GM18520 (cell line): ENCODE results near the gene SCARB2.

ENCODE experiments used
- ATAC-seq: cut with Tn5 transposase; IDR thresholded peaks from one replicate; pipeline ENCODE4 v1.9.1; 2021; ENCODE audit not compliant: unreplicated experiment

Gene SCARB2

DNA sequence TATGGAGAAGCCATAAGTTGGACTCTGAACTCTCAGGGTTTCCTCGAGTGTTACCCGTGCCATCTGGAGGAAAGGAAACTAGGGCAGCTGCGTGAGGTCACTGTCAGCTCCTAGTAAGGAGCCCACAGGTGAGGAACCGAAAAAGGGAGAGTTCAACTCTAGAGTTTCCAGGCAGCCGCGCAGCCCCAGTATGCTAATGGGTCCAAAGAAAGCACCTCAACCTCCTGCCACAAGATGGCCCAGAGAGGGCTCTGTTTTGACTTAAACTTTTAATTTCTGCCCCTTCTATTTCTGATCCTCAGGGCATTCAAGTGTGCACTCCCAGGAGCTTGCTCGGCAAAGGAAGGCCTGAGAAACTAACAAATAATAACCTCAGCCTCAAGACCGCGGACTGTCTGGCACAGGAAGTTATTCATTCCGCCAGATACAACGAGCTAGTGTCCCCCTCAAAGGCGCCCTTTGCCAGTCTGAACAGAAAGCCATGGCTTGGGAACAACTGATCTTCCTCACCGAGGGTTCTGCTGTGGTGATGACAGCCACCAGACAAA, 13.9 kb downstream of the SCARB2 start:
- peak; percentile 86 for ATAC-seq

DNA sequence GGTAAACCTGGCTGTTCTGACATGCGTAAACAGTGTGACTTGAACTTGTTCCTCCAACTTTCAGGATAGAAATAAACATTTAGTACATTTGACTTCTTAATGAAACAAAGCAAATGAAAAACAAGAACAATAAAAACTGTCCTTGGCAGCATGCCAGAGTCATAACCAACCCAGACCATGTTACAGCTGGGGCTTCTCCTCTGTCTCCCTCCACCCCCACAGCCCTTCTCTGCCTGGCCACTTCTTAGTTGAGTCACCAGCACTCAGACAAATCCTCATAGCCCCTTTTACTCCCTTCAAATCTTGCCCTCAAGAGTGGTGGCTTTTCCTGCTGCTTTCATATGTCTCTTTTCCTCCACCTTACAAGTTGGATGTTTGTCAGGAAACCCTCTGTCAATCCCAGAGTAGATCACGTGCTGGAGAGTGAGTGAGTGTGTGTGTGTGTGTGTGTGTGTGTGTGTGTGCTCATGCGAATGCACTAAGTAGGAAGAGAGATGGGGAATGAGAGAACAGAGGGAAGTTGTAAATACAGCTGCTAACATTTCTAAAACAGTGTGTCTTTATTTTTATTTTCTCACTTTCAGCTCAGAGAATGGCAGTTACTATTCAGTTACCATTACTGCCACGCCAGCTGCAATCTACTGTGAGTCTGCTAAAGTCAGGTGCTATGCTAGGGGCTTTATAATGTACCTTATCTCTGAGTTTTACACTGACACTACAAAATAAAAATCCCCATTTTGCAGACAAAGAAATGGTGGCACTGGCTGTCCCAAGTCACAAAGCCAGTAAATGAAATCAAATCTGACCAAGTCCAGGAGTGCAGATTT, 15.0 kb downstream of the SCARB2 start:
- peak; percentile 31 for ATAC-seq

DNA sequence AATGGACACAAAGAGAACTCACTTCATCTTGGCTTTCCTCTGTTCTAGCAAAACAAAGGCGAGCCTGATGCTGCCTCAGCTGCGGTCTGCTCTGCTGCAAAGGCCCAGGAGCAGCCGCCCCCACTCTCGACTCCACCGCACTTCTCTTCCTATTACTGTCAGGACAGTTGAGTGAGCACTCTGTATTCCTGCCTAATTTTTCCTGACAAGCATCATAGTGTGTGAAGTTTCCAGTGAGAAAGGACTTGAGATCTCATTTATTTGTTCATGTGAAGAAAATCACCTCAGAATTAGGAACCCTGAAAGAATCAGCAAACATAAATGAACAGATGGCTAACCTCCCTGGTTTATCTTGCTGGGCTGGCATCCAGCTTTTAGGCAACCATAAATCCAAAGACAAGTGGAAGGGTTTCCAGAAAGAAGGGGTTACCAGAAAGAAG, 15.6 kb downstream of the SCARB2 start:
- no peak for ATAC-seq

DNA sequence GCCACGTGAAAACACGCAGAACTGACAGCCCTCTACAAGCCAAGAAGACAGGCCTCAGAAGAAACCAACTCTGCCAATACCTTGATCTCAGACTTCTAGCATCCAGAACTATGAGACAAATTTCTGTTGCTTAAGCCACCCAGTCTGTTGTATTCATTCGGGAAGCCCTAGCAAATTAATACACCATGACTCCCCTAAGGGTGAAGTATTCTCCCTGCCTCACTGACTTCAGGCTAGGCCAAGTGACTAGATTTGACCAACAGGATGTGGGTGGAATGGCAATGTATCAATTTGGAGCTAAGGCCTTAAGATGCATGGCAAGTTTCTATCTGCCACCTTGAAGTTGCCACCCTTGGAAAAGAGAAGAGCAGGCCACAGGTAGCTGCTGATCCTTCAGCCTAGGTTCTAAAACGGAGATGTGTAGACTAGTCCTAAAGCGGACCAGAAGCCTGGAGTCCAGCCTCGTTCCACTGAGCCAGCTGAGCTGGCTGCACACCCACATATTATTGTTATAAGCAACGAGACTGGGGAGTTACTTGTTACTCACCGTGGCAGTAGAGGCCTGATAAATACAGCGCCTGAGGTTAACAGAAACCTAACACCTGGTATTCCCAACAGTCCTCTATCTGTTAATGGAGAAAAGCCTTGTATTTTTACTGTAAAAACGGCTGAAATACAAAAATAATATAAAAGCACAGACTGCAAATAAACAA, 16.4 kb downstream of the SCARB2 start:
- ATAC-seq: no peak

DNA sequence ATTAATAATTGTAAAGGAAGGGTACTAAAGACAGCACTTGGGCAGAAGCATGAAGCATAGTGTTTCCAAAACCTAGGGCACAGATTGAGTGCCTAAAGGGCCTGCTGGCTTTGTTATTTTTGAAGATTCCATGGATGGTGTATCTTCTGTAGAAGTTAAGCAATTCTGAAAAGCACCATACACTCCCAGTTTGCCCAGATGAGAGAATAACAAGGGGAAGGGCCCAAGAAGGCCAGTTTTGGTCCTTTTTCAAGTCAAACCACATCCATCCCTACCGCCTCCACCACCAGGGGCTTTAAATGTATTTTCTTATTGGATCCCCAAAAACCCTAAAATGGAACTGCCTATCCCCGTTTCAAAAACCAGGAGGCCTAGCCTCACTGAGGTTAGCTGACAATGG, 17.2 kb downstream of the SCARB2 start:
- no peak for ATAC-seq

DNA sequence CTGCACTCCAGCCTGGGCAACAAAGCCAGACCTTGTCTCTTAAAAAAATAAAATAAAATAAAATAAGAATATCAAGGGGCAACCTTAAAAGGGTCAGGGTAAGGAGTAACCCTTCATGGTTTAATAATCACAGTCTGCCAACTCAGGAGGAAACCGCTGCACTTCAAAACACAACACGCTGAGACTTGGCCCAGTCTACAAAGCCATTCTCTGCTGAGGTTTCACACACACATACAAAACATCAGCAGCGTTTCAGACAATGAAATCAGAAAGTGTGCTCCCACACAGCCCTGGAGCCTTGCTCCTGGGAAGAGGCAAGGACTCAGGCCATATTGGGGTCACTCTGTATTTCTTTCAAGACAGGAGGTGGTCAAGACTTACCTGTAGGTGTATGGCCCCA, 18.3 kb downstream of the SCARB2 start:
- no peak for ATAC-seq

DNA sequence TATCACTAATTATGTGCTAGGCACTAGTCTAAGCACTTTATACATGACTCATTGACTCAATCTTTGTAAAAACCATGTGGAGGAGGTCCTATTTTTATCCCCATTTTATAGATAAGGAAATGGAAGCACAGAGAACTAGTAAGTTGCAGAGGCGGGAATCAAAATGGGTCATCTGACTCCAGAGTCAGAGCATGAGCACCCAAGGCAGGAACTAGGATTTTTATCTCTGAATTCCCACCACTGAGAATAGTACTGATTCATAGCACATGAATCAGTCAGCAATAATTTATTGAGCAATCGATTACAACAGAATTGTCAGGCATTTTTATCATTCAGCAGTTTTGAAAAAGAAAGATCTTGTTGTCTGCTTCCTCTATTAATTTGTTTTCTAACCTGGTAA, 19.3 kb downstream of the SCARB2 start:
- no peak for ATAC-seq

DNA sequence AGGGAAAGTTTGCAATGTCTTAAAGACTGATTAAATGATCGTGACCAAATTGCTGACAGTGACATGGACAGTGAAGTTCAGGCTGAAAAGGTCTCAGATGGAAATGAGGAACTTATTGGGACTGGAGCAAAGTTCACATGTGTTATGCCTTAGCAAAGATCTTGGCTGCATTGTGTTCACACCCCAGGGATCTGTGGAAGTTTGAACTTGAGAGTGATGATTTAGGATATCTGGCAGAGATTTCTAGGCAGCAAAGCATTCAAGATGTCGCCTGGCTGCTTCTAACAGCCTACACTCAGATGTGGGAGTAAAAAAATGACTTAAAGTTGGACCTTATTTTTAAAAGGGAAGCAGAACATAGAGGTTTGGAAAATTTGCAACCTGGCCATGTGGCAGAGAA, 21.4 kb downstream of the SCARB2 start:
- ATAC-seq: no peak

DNA sequence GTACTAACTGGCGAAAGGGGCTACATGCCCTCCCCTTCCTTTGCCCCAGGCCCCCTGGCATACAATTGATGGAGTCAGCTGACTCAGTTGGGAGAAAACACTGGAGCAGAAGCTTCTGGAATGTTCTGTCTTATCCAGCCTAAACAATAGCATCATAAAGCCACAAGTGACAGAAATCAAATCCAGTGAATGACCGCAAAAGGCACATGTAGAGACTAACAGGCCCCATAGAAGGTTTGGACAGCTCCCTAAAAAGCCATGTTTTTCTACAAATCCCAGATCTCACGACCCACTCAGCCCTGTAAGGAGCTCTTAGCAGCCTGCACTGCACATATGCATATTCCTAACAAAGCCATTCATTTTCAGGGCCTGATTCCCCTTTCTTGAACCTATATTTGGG, 25.1 kb downstream of the SCARB2 start:
- no peak for ATAC-seq

DNA sequence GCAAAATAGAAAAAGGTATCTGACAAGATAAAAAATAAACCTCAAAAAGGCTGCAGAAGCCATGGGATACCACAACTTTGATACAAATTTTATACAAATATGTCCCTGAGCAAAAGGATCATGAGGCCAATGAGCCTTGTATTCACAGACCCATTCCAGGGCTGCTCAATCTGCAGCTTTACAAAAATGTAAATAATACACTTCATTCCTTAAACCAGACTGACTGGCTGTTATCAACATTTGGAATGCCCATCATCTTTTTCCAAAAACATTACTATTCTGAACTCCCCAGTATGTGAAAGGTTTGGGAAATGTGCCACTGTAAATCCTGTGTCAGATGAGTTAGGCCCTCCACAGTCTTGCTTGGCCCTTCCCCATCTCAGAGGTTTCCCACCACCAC, 25.5 kb downstream of the SCARB2 start:
- ATAC-seq: no peak

DNA sequence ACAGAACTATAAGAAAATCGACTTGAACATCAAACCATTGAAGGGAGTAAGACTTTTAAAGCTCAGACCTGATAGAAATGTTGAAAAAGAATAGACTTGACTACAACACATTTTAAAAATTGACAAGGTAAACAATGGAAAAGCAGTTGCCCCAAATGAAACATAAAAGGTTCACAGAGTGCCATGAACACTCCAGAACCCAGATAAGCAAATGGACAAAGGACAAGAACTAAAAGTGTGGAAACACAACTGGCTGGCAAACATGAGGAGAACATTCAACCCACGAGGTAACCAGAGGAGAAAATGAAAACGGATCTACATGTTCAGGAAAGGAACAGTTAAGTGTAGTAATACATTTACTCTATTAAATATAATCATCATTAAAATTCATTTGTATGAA, 26.5 kb downstream of the SCARB2 start:
- ATAC-seq: no peak

DNA sequence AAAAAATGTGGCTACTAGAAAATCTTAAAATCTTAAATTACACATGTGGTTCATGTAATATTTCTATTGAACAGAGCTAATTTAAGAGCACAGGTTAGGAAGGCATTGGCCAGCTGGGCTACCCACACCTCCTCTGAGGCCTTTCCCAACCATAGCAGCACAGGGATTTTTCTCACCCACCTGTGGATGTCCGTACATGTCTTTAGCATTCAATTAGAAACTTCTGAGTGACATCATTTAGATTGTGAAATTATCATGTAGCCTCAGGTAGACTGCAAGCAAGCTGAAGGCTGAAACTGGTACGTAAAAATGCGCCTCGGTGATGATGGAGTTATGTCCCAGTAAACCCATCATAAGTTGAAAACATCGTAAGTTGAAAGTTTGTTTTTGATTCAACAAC, 31.2 kb downstream of the SCARB2 start:
- no peak for ATAC-seq

DNA sequence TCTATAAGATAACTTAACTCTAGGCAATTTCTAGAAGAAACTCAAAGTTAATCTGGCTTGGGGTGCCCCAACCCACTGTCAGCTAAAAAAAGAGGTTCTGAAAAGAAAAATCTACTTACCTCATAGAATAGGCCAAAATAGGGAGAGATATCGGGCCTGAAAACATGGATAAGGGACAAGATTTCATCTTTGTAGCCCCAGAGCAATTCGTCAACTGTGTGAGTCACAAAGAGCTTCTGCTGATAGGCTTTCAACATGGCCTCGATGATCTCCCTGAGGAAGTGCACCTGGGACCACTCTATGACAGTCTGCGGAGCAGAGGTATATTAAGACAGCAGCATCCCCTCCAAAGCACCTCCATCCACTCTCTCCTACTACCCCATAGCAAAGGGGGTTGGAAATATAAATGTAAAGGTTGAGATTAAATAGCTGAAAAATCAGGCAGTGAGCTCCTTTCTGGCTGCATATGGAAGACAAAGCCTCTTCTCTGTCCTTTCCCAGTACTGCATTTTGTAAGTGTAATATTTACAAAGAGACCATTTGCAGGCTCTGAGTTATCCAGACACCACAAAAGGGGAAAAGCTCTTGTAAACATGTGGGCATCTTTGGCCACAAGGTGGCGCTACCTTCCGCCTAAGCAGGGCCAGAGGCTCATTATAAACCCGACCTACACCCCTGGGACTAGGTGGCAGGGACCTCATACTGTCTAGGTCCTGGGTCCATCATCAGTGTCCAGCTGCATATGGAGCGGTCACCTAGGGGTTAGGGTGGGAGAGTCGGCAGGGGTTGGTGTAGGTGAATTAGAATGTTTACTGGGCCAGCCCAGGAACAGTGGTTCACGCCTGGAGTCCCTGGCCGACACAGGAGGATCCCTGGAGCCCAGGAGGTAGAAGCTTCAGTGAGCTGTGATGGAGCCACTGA, 34.0 kb downstream of the SCARB2 start:
- ATAC-seq: peak; percentile 41

DNA sequence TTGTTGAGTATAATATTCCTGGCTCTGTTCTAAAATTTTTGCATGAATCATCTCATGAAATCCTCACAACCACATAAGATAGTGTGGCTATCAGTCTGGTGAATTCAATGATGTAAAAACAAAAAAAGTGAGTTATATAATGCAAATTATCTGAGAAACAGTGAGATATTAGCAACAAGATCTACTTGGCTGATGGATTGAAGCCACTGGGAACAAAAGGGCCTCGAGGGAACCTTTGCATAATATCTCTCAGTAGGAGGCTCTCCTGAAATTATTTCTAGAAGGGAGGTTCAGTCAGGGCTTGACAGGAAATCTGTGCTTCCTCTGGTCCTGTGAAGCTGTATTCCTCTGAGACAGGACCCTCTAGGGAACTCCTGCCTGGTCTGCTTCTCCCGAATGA, 35.3 kb downstream of the SCARB2 start:
- no peak for ATAC-seq

DNA sequence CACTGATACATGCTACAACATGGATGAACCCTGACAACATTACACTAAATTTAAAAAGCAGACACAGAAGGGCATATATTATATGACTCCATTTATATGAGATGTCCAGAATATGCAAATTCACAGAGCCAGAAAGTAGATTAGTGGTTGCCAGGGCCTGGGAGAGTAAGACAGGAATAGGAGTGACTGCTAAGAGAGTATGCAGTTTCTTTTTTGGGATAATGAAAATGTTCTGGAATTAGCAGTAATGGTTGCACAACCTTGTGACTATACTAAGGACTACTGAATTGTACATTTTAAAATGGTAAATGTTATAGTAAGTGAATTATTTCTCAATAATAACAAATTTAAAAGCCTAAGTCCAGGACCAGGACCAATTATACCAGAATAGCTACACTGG, 35.9 kb downstream of the SCARB2 start:
- ATAC-seq: no peak

DNA sequence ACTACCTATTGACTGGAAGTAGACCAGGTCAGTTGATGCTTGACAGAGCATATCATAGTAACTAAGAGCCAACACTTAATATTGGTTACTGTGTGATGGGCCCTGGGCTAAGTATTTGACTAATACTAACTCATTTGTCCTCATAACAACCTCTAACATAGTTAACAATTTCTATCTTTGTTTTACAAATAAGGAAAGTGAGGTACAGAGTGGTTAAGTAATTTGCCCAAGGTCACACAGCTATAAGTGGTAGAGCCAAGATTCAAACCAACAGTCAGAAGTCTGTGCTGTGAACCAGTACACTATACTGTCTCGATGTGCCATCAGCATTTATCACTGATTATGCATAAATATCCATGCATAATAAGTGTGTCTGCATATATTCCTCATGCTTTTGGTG, 38.3 kb downstream of the SCARB2 start:
- ATAC-seq: no peak

DNA sequence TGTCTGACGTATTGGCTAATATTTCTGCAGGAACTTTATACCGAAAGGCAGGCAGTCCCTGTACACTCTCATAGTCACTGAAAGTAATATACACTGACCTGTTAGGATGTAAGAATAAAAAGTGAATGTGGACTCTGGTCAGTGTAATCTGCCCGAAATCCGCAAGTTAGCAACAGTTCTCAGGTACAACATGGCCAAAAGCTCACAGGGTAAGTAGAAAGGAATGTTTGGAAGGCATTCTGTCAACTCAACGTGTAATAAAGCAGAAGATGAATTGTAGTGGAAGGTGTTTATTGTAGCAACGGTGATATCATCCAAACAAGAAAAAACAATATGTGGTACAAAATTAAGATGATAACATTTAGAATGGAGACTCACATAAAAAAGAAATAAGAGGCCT, 39.4 kb downstream of the SCARB2 start:
- ATAC-seq: no peak

DNA sequence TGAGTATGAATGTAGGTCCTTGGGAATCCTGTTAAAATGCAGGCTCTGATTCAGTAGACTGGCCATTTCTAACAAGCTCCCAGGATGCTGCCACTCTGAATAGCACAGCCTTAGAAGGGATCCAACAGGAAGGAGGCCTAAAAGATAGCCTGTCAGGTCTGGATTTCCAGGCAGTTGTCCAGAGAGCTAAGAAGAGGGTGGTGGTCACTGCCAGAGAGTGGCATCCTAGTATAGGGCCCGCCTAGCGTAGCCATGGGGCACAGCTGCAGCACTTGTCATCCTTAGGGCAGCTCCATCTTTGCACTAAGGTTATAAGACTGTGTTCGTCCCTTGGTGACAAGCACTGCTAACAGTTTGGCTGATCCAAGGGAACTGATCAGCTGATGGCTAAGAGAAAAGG, 44.9 kb downstream of the SCARB2 start:
- no peak for ATAC-seq

DNA sequence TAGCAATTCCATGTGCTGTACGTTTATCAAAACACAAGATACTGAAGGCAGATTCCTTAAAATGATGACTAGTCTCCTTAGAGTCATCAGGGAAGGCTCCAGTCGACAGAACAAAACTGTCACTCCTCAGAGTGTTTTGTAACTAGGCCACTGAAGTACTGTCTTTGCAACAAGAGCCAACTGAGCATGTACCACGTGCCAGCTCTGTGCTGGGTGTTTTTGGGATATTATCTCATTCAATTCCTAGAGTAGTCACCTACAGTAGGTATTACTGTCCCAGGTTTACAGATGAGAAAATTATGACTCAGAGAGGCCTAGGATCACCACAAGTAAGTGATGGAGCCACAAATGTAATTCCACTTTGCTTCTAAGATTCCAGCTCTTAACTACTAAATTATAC, 47.1 kb downstream of the SCARB2 start:
- ATAC-seq: no peak

DNA sequence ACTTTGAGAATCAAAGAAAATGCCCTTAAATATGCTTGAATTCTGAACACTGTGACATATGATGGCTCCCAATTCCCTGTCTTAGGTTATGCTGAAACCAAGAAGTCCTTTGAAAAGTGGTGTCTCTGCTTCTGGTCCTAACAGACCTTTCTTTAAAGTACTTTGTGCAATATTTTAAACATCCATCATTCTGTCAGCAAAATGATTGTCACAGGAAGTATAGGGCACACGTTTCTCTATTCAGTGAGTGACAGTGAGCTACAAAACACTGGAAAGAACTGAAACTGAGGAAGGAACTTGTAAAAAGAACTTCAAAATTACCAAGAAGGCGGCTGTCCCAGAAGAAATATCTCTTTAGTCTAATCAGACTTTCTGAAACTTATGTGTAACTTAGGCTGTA, 53.3 kb downstream of the SCARB2 start:
- ATAC-seq: no peak

DNA sequence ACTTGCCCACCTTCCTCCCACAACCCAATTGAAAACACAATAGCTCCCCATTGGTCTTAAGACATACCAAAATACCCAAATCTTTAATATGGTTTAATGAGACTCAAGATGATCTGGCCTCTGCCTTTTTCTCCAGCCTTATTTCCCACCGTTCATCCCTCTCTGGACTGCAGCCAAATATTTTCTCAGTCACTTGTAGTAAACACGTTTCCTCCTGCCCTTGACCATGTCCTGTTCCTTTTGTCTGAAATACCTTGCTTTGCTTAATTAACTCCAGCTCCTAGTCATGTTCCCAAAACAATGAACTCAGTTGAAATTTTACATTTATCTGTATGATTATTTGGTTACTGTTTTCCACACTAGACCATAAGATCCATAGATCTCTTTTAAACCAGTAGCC, 57.0 kb downstream of the SCARB2 start:
- no peak for ATAC-seq
